Panc1 (cell line): Measurements from ENCODE around the gene TIGD6.

Experiments used
- CTCF ChIP-seq: fragments of 450-650 bp; IDR thresholded peaks from 2 replicates; pipeline ENCODE4 v1.5.1; 2017; ENCODE audit warnings: mild to moderate bottlenecking
- POLR2AphosphoS5 ChIP-seq: IDR thresholded peaks from 2 replicates; pipeline ENCODE4 v1.6.1; 2012; ENCODE audit warnings: mild to moderate bottlenecking, low read depth, low read length, moderate library complexity
- REST ChIP-seq, 2 experiments: IDR thresholded peaks; 2 replicates each; pipeline ENCODE4 v1.6.1; 2011 to 2012; ENCODE audit warnings: low read depth in 2 of 2, control low read depth in 1 of 2, low read length in 1 of 2, mild to moderate bottlenecking in 1 of 2, moderate library complexity in 1 of 2; ENCODE audit not compliant: insufficient read depth in 1 of 2
- TCF7L2 ChIP-seq: IDR thresholded peaks from 2 replicates; pipeline ENCODE4 v1.6.1; 2011; ENCODE audit warnings: mild to moderate bottlenecking, low read depth, low read length, inconsistent platforms

GRCh38 chr5:150022158-150022531, 21.7 kb upstream of the TIGD6 start:
- TF ChIP-seq CTCF (no peak), POLR2AphosphoS5 (no peak), REST (IDR thresholded peaks at IDR 0.05; ENCODE audit: insufficient read depth in 1 of 2, low read depth in 2 of 2, low read length in 1 of 2) (no peak), TCF7L2 (no peak)
